ENCODE data around the gene PCDHGA8. TPM values are rescaled to one million over a fixed set of nuclear protein-coding genes. Genes with fewer than 3 reads are reported as not detected.

The PCDHGA8 gene
- polyA plus RNA-seq, 2 of the 4 experiments (the other 2 are of a cell fraction): 0.03 to 0.08 TPM

DNA sequence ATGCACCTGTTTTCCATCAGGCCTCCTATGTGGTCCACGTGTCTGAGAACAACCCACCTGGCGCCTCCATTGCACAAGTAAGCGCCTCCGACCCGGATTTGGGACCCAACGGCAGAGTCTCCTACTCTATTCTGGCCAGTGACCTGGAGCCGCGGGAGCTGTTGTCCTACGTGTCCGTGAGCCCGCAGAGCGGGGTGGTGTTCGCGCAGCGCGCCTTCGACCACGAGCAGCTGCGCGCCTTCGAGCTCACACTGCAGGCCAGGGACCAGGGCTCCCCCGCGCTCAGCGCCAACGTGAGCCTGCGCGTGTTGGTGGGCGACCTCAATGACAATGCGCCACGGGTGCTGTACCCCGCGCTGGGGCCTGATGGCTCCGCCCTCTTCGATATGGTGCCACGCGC lies 40.8 kb upstream of the PCDHGA8 start:
- no peak overlapping the region for H3K4me3 ChIP-seq
- no peak for DNase-seq (ENCODE audit: low read depth in 1 of 2, low spot score in 1 of 2)
- H3K4me1 ChIP-seq: no peaks in the 10 kb centered on the region
- ChIA-PET CTCF (interaction anchor here (0.6 to 4.4 kb wide), 8 partner anchors 13 to 215 kb away, joined by 3 to 21 read pairs (median 8); partner anchors contain the start of genes PCDHGA2, PCDHGA5, PCDHGA7 and PCDHGB3), POLR2A (no interaction called here)
- FAIRE-seq: no peak
- 93% methylated on average over 23 of the region's 36 CpGs for WGBS (ENCODE audit: missing lambda C conversion rate)
- H3K27ac ChIP-seq: no peak overlapping the region
- ATAC-seq: no peak
- H3K9me3 ChIP-seq: peaks cover 31% of the 10 kb centered on the region
- H3K4me2 ChIP-seq: no peak overlapping the region
- TF ChIP-seq CHD2 (IDR thresholded peaks at IDR 0.05; ENCODE audit: low read length, partially characterized antibody) (no peak), HOXB13 (CRISPR knock-in tag; IDR thresholded peaks at IDR 0.05; ENCODE audit: low read depth) (no peak), KDM1A (IDR thresholded peaks at IDR 0.05; ENCODE audit: low read depth) (no peak), EHF (CRISPR knock-in tag; IDR thresholded peaks at IDR 0.05) (no peak), SREBF2 (IDR thresholded peaks at IDR 0.05) (no peak), CBX2 (IDR thresholded peaks at IDR 0.05; ENCODE audit: borderline replicate concordance, low read depth) (no peak), FOXS1 (CRISPR knock-in tag; IDR thresholded peaks at IDR 0.05) (no peak), NPAS2 (CRISPR knock-in tag; IDR thresholded peaks at IDR 0.05; ENCODE audit: borderline replicate concordance) (no peak), KDM5A (IDR thresholded peaks at IDR 0.05) (no peak)

DNA sequence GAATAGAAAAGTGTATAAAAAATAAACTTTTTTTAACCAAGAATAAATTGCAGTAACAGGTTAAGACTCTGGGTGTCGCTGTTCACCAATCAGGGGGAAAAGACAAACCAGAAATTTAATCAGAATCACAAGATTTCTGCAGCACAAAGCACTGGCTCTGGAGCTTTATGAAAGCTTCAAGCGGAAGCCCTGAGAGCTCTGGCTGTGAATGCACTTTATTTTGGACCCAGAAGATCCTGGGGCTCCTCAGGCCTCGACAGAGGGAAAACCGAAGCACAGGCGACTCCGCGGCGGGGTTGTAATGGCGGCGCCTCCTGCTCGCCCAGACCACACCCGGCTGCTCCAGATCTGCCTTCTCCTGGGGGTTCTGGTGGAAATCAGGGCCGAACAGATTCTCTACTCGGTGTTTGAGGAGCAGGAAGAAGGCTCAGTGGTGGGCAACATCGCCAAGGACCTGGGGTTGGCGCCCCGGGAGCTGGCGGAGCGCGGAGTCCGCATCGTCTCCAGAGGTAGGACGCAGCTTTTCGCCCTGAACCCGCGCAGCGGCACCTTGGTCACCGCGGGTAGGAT lies 37.4 kb upstream of the PCDHGA8 start, which contains the start of gene PCDHGA4:
Gene PCDHGA4 (plus strand): TSS at position 122 of the 570 bp plus-strand sequence. CDS start 87 bp downstream, at position 209.
- ChIA-PET POLR2A (no interaction called here), CTCF (interaction anchor here (0.6 to 3.0 kb wide), 5 partner anchors 9 to 212 kb away, joined by 3 to 13 read pairs (median 4); partner anchors contain the start of gene PCDHGA5)
- H3K4me2 ChIP-seq: no peak within 1 kb of the TSS
- DNase-seq (ENCODE audit: low read depth in 1 of 2, low spot score in 1 of 2): no peak
- H3K4me3 ChIP-seq: no peak within 1 kb of the TSS
- WGBS (ENCODE audit: missing lambda C conversion rate): 54% methylated on average over 23 of the region's 29 CpGs
- peaks cover 52% of the 10 kb centered on the region for H3K9me3 ChIP-seq
- FAIRE-seq: no peak
- no peaks in the 10 kb centered on the region for H3K4me1 ChIP-seq
- no peak for ATAC-seq
- no peak within 1 kb of the TSS for H3K27ac ChIP-seq
- TF ChIP-seq SMC3 (IDR thresholded peaks at IDR 0.05): no peak
- no peak for TF ChIP-seq MAFK (IDR thresholded peaks at IDR 0.05; ENCODE audit: partially characterized antibody)
- TF ChIP-seq, protein P1, sequence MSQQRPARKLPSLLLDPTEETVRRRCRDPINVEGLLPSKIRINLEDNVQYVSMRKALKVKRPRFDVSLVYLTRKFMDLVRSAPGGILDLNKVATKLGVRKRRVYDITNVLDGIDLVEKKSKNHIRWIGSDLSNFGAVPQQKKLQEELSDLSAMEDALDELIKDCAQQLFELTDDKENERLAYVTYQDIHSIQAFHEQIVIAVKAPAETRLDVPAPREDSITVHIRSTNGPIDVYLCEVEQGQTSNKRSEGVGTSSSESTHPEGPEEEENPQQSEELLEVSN (IDR thresholded peaks at IDR 0.05; ENCODE audit: borderline replicate concordance, low read depth): no peak
- TF ChIP-seq RFX5 (IDR thresholded peaks at IDR 0.05): no peak
- TF ChIP-seq, protein P2, sequence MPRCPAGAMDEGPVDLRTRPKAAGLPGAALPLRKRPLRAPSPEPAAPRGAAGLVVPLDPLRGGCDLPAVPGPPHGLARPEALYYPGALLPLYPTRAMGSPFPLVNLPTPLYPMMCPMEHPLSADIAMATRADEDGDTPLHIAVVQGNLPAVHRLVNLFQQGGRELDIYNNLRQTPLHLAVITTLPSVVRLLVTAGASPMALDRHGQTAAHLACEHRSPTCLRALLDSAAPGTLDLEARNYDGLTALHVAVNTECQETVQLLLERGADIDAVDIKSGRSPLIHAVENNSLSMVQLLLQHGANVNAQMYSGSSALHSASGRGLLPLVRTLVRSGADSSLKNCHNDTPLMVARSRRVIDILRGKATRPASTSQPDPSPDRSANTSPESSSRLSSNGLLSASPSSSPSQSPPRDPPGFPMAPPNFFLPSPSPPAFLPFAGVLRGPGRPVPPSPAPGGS (IDR thresholded peaks at IDR 0.05): no peak
- TF ChIP-seq, protein P3, sequence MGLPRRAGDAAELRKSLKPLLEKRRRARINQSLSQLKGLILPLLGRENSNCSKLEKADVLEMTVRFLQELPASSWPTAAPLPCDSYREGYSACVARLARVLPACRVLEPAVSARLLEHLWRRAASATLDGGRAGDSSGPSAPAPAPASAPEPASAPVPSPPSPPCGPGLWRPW (IDR thresholded peaks at IDR 0.05): no peak
- TF ChIP-seq, protein P4, sequence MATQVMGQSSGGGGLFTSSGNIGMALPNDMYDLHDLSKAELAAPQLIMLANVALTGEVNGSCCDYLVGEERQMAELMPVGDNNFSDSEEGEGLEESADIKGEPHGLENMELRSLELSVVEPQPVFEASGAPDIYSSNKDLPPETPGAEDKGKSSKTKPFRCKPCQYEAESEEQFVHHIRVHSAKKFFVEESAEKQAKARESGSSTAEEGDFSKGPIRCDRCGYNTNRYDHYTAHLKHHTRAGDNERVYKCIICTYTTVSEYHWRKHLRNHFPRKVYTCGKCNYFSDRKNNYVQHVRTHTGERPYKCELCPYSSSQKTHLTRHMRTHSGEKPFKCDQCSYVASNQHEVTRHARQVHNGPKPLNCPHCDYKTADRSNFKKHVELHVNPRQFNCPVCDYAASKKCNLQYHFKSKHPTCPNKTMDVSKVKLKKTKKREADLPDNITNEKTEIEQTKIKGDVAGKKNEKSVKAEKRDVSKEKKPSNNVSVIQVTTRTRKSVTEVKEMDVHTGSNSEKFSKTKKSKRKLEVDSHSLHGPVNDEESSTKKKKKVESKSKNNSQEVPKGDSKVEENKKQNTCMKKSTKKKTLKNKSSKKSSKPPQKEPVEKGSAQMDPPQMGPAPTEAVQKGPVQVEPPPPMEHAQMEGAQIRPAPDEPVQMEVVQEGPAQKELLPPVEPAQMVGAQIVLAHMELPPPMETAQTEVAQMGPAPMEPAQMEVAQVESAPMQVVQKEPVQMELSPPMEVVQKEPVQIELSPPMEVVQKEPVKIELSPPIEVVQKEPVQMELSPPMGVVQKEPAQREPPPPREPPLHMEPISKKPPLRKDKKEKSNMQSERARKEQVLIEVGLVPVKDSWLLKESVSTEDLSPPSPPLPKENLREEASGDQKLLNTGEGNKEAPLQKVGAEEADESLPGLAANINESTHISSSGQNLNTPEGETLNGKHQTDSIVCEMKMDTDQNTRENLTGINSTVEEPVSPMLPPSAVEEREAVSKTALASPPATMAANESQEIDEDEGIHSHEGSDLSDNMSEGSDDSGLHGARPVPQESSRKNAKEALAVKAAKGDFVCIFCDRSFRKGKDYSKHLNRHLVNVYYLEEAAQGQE (IDR thresholded peaks at IDR 0.05): no peak
- TF ChIP-seq HOXA7 (CRISPR knock-in tag; IDR thresholded peaks at IDR 0.05): no peak
- no peak for TF ChIP-seq HEYL (CRISPR knock-in tag; IDR thresholded peaks at IDR 0.05)
- TF ChIP-seq, protein P5, sequence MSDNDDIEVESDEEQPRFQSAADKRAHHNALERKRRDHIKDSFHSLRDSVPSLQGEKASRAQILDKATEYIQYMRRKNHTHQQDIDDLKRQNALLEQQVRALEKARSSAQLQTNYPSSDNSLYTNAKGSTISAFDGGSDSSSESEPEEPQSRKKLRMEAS (IDR thresholded peaks at IDR 0.05): no peak
- TF ChIP-seq NR3C1 (IDR thresholded peaks at IDR 0.05): no peak
- TF ChIP-seq JUNB (IDR thresholded peaks at IDR 0.05): no peak
- no peak for TF ChIP-seq CEBPB (IDR thresholded peaks at IDR 0.05)
- no peak for TF ChIP-seq CBX8 (IDR thresholded peaks at IDR 0.05)
- no peak for TF ChIP-seq FOSB (CRISPR knock-in tag; IDR thresholded peaks at IDR 0.05)
- TF ChIP-seq EP300 (IDR thresholded peaks at IDR 0.05): no peak
- no peak for TF ChIP-seq BHLHE40 (IDR thresholded peaks at IDR 0.05; ENCODE audit: low read depth, low read length)
- no peak for TF ChIP-seq FOXS1 (CRISPR knock-in tag; IDR thresholded peaks at IDR 0.05)
- TF ChIP-seq SREBF2 (IDR thresholded peaks at IDR 0.05): no peak
- no peak for TF ChIP-seq HDAC2 (IDR thresholded peaks at IDR 0.05)
